HG02970 (cell line): Measurements from ENCODE around the gene MYH10.
A peak's percentile ranks its signal among the peaks of the same experiment; 100 is the strongest.

Experiments
- ATAC-seq: cut with Tn5 transposase; IDR thresholded peaks from one replicate; pipeline ENCODE4 v1.9.1; 2021; ENCODE audit warnings: mild to moderate bottlenecking, moderate library complexity, moderate number of reproducible peaks; ENCODE audit not compliant: unreplicated experiment, low FRiP score

Gene MYH10

DNA sequence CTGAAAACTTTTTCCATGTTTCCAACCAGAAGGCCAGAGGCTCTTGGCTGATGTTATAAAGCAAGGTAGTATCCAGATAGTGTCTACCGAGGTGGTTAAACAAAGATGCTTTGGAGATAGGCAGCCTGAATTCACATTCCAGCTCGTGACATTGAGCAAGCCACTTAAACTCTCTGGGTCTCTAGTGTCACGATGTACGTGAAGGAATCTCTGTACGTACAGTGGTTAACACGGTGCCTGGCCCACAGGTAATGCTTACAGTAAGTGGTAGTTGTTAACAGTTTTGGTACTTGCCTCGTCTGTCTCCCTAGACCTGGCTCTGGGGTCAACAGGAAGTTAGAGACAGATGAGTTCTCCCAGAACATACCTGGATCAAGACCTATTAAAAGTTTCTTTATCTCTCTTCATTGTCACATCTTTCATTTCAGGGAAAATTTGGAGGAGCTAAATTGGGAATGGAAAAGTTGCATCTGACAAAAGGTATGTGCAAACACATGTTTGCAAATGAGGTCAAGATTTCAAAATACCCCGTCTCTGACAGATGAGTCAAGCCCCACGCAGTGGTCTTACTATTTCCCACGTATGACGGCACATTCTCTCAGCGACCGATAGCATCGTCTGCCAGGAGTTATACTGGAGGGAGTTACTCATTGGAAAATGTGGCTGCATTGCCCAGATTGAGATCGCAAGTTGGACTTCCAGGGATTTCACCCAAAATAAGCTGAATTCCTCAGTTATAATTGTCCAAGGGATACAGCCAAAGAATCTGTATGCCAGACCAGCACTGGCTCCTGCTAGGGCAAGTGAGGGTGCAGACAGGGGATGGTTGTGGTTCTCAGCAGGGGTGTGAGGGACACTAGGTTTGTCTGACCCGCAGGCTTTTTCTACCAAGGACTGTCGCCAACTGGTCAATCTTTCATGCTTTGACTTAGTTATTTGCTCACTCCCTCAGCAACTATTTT is 18.9 kb upstream of the MYH10 start:
- ATAC-seq = no peak

GRCh38 chr17:8647956-8648355 is 17.4 kb upstream of the MYH10 start:
- ATAC-seq = no peak

DNA sequence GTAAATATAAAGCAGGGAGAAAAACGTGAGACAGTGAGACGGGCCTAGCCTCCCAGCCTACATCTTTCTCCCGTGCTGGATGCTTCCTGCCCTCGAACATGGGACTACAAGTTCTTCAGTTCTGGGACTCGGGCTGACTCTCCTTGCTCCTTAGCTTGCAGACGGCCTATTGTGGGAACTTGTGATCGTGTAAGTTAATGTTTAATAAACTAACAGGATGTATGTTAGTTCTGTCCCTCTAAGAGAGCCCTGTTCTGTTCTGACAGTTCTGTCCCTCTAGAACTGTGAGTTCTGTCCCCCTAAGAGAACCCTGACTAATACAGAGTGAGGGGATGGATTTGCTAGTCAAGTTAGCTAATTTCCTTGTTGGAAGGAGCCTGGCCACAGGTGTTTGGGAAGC is 16.7 kb upstream of the MYH10 start:
- ATAC-seq = no peak

DNA sequence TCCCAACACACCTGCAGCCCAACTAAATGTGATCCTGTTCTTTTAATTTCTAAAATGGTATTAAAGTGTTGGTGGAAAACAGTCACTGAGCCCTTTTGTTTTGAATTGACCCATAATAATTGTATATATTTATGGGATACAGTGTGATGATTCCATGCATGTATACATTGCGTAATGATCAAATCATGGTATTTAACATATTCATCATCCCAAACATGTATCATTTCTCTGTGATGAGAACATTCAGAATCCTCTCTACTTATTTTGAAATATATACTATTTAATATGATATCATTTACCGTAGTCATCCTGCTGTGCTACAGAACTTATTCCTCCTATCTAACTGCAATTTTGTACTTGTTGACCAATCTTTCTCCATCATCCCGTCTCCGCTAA is 14.0 kb upstream of the MYH10 start:
- no peak for ATAC-seq

DNA sequence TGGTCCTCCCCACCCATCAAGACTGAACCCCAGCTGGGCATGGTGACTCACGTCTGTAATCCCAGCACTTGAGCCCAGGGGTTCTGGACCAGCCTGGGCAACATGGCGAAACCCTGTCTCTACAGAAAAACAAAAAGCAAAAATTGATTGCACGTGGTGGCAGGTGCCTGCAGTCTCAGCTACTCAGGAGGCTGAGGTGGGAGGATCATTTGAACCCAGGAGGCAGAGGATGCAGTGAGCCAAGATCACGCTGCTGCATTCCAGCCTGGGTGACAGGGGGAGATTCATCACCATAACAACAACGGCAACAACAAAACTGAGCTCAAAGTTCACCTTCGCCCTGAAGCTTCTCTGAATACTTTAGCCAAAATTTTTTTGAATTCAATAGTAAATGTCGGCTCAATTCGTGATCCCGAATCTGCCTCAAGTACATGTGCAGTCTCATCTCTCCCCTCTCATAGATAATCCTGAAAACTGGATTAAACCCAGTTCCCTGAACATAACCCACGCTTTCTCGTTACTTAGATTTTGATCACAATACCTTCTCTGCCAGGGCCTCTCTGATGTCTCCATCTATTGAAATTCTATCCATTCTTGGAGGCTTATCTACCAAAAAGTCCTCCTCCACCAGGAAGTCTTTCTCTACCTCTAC is 13.5 kb upstream of the MYH10 start:
- ATAC-seq = no peak

- ATAC-seq = no peak
Observed at GRCh38 chr17:8639709-8640108, 9.2 kb upstream of the MYH10 start.

- no peak for ATAC-seq
Observed at GRCh38 chr17:8632061-8632460, 1.5 kb upstream of the MYH10 start.

DNA sequence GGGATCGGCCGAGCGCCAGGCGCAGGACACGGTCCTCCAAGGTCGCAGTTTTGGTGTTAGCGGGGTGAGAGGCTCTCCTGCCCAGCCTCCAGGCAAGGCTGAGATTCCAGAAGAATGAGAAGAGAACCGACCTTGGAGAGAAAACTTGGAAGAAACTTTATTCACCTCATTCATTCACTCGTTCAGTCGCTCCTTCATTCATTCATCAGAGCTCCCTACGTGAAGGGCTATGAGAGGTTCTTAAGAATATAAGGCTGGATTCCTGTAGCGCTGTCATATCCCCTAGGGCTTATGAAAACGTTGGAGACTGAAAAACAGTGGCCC is 991 bp upstream of the MYH10 start:
- no peak for ATAC-seq

DNA sequence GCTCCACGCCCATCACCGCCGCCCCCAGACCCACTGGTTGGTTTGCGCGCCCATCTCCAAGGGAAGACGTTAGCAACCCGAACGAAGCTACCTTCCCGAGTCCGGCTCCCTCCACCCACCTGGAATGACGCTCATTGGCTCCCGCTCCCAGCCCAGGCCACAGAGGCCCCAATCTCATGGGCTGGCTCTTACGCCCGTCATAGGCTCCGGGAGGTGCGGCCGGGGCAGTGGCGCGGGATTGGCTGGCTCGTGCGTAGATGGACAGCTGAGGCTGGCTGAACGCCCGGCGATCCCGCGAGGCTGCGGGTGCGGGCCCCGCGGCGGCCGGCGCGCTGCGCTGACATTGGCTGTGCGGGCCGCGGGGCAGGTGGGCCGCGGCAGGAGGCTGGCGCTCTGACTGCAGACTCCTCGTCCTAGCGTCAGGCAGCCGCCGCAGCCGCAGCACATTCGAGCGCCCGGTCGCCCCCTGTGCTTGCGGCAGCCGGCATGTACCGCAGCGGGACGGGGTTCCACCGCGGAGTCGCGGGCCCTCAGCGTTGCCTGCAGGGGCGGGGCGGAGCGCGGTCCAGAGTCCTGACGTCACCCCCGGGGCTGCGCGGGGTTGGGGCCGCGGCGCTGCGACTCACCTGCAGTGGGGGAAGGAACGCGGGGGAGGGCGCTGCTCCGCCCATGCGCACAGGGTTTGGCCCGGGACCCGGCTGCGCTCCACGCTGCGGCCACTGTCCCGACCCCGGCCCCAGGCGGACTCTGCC is 453 bp upstream of the MYH10 start:
- peak; percentile 94 for ATAC-seq

- no peak for ATAC-seq
Observed at GRCh38 chr17:8629371-8630226, 926 bp downstream of the MYH10 start.

DNA sequence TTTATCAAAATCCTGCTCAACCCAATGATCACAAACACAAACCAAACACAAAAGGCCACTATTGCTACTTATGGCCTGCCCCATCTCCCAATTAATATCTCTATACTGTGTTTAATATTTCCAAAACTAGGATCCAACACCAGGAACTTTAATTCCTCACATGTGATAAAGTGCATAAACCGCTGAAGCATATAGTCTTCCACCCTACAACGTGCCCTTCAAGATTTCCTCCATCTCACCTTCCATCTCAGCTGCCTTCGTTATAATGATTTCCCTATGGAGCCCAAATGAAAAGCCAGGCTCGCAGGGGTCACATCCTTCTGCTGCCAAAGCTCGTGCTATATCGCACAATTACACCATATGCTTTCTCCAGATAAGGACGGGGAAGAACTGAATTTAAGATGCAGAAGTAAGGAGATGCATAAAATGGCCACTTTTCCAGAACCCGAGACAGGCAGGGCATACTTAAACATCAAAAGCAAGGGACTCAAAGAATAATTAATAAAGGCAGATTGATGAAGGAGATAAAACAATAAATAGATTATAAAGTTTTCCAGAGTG is 1.8 kb downstream of the MYH10 start:
- ATAC-seq = no peak

GRCh38 chr17:8628172-8628571 is 2.4 kb downstream of the MYH10 start:
- ATAC-seq = no peak

DNA sequence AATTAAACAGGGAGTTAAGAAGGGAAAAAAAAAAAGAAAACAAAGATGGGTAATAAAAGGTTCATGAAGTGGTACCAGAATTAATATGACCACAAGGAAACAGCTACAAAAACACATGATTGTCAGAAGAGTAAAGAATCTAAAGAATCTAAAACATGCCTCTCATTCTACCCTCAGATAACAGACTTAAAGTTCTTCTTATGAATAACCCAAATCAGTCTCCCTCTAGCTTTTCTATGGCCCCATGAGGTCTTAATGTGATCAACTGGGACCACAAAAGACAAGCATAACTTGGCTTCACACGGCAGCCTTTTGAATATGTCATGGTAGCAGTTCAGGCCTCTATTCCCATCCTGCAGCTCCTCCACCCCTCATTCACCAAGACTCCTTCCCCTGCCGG is 6.9 kb downstream of the MYH10 start:
- ATAC-seq = no peak

DNA sequence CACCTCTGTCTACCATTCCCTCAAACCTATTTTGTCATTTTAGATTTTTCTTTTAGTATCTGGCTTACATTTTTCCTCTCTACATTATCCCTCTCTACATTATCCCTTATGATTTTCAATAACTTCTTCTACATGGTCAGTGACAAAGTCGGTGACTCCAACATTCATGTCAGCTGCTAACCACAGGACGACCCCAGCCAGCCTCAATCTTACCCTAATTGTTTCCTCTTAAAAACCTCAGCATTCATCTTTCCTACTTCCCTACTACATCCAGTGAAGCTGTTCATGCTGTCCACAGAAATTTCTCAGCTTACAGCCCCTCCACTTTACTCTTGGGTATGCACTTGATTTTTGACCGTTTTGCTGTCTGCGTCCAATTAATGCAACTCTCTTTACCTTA is 8.3 kb downstream of the MYH10 start:
- no peak for ATAC-seq

DNA sequence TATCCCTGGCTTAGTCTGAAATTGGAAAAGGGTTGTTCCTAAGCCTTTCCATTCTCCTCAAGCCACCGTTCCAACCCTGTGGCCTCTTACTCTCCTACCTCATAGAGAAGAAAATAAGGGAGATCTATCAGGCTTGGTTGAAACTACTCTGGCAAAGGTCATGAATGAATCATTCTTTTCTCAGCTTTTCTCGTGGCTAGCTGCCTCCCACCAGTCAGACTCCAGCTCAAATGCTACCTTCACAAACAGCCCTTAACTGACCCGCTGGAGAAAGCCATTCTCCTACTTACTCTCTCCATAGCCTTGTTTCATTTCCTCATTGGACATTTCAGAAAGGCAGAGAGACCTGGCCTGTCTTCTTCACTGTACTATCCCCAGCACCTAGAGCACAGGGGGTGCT is 8.9 kb downstream of the MYH10 start:
- ATAC-seq = no peak

DNA sequence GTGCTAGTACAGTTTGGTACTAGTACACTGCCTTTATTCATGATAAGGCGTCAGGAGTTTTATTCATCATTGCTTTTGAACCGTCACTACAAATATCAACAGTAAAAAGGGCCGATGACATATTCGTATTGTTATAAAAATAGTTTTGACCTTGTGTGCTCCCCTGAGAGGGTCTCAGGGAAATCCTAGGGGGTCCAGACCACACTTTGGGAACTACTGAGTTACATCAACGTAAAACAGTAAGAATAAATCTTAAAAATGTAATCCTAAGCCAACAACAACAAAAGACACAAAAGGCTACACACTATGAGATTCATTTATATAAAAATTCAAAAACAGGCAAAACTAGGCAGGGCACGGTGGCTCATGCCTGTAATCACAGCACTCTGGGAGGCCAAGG is 11.2 kb downstream of the MYH10 start:
- no peak for ATAC-seq

DNA sequence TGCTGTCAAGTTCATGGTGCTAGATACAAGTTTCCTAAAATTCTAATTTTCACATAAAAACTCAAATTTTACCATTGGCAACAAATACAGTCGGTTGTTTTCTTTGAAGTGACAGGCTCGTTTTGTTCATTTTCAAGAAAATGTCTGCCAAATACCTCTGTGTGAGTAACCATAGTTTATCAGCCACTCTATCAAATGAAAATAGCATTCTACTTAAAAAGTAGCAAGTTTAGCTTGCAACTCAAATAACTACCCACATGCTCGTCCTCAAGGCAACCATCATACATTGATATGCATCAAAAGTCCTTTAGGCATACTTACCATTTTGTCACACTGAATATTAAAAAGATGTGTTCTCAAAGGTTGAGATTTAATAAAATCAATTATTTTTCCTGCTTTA is 11.7 kb downstream of the MYH10 start:
- no peak for ATAC-seq

GRCh38 chr17:8614988-8615387 is 15.5 kb downstream of the MYH10 start:
- no peak for ATAC-seq

GRCh38 chr17:8611619-8612298 is 18.8 kb downstream of the MYH10 start:
- ATAC-seq = no peak

GRCh38 chr17:8611137-8611536 is 19.4 kb downstream of the MYH10 start:
- no peak for ATAC-seq
